HL-60/S4 treated with phorbol 12-myristate 13-acetate at 8.2 ng/mL for 4 days and 3 days (cell line): ENCODE results near the gene ZC3H12C.

Experiments
- in situ Hi-C: fragments of 300-500 bp; cut with MboI; formaldehyde crosslinking; loops from 2 replicates; pipeline ENCODE4 v1.15.0; 2022; ENCODE audit warnings: low sequenced_read_pairs

Gene ZC3H12C

DNA sequence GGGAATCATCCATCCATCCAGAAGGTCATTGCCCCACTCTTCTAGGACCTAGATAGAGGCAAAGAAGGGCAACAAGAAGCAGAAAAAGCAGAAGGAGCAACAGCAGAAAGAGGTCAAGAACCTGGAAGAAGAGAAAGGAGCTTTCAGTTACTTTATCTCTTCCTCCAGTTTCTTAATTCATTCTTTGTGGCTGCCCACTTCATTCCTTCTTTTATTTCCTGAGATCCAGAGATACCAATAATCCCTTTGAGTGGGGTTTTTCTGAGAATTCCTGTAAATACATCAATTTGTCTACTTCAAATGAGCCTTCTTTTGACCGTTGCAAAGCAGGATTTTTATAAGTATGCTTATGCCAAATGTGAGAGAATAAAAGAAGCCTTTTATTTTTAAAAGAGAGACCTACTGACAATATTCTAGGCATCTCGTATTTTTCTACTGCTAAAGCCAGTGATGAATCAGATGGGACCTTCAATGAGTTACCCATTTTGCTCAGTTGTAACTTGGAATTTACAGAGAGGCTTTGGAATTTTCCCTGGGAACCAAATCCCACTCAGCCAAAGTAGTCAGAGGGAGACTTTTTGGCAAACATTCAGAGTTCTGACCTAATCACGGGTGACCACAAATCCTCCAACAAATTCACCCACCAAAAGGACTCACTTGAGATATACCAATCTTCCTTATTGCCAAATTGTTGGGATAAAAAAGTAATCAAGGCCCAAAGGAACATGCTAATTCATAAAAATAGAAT lies 54.9 kb downstream of the ZC3H12C start:
- in situ Hi-C loops, result no loop called here

DNA sequence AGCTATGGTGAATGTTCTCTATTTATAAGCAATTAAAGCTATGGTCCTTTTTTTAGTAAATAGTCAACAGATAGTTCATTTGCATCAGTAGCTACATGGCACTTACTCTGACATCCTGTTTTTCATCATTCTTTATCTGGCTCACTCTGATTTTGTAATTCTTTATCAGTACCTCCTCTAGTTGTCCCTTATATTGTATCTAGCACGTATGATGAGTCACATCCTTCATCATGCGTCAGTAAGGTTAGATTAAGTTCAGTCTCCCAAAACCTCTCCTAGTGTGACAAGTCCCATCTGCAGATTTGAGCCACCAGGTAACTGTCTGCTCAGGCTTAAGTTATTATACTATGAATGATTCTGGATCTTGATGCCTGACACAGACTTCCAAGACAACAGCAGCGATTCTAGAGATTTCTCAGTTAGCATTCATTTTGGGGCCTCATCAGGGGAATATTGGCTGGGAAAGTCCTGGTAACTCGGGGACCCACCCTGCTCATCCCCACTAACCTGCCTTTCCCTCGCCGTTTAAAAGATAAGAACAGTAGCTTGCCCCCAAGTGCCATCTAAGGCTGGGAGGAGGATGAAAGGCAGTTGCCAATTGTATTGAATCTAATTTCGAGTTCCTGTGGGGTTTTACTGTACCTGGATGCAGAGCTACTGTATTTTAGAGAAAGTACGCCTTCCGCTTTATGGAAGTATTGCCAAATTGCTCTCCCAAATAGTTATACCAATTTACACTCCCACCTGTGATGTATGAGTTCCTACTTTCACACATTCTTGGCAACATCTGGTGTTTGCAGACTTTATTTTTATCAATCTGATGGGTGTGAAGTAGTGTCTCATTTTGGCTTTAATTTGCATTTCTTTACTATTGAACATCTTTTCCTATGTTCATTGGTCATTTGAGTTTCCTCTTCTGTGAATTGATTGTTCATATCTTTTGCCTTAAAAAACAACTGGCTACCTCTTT lies 55.9 kb downstream of the ZC3H12C start:
- in situ Hi-C loops, result no loop called here

DNA sequence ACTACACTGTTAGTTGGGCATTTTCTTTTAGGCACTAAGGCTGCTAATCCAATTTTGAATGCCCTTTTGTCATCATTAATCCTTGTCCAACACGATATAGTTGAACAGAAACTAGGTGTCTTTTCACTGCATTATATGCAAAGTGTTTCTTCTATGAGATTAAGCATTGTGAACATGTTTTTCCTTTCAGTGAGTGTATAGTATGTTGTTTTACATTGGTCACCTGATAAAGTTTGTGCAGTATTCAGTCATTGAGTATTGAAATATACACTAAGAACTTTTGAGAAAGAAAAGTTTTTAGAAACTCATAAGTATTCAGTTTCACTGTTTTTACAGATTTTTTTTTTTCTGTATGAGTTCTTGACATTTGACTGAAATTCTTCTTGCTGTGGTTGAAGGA lies 59.0 kb downstream of the ZC3H12C start:
- in situ Hi-C loops, result no loop called here

DNA sequence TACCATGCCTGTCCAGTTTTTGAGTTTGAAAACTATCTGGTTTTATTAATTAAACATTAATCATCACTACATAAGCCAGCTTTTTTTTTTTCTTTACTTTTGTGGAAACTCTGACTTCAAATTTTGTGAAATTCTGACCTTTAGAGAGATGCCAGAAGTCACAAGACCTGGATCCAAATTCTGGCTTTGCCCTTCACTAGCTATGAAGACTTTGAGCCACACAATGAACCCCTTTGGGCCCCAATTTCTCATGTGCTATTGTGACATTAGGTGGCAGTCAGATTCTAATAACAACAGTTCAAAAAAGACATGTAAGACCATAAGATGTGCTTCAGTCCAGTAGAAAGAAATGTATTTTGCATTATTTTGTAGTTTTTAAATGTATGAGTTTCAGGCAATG lies 60.3 kb downstream of the ZC3H12C start:
- in situ Hi-C loops, result no loop called here

DNA sequence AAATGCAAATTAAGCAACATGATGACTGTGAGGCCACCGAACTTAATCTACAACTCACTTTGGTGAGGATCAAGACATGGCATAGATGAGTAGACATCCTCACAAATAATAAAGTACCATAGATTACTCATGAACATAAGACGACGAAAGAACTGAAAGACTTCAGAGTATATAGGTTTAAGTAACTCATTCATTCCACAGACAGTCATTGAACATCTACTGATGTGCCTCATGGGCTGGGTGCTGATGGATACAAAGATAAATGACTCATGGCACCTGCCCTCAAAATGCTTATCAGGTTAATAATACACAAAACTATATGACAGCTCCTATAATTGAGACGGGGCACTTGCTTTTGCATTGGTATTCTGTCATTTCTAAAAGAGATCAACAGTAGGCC lies 63.3 kb downstream of the ZC3H12C start:
- in situ Hi-C loops, result no loop called here

DNA sequence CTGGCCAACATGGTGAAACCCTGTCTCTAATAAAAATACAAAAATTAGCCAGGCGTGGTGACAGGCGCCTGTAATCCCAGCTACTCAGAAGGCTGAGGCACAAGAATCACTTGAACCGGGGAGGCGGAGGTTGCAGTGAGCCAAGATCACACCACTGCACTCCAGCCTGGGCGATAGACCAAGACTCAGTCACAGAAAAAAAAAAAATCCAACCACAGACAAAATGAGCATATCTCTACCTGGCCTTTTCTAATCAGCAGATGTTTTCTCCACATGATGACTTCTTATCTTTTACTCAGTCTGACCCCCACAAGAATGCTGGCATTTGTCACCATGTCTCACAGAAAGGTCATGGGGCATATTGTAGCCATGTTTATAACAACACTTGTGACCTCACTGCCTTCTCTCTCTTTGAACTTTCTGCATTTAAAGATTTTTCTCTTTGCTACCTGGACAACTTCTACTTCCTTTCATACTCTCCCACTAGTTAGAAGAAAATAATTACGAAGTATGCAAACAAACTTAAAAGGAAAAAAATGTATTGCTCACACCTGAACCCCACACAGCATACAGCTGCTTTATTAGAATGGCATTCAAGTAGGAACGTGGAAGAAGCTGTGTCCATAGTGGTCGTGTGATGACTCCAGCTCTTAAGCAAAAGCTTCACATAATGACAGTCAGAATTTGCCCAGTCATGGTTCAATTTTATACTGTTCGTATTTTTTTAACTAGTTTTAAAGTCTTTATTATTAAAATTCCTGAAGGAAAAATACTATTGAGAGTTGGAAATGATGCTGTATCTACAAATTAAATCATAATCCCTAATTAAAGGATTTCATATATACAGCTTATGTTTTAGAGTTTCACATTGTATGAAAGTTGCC lies 65.4 kb downstream of the ZC3H12C start:
- in situ Hi-C loops, result no loop called here

DNA sequence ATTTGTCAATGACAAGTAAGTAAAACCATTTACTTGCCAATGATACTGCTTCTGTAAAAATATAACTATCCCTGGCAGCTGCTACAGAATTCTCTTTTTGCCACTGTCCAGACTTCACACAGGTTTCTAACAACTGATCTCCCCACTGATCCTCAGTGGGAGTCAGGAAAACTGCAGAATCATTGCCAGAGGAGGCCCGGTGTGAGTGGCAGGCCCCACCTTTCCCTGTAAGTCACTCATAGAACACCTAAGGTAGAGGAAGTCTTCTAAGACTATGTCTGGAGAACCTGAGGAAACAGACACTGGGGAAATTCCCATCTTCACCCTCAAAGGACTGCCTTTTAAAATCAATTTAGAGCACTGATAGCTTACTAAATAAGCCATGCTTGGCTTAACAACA lies 66.3 kb downstream of the ZC3H12C start:
- in situ Hi-C loops, result no loop called here

DNA sequence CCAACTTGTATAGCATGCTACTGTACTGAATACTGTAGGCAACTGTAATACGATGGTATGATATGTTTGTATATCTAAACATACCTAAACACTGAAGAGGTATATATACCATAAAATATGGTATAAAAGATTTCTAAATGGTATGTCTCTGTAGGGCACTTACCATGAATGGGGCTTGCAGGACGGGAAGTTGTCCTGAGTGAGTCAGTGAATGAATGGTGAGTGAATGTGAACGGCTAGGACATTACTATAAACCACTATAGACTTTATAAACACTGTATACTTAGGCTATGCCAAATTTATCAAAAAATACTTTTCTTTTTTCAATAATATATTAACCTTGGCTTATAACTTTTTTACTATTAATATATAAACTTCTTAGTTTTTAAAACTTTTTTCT lies 66.8 kb downstream of the ZC3H12C start:
- in situ Hi-C loops, result no loop called here

DNA sequence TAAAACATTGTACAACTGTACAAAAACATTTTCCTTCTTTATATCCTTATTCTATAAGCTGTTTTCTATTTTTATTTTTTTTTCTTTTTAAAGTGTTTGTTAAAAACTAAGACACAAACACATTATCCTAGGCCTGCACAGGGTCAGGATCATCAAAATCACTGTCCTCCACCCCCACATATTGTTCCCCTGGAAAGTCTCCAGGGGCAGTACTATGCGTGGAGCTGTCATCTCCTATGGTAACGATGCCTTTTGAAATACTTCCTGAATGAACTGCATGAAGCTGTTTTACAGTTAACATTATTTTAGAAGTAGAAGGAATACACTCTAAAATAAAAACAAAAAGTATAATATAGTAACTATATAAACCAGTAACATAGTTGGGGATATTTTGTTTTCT lies 67.2 kb downstream of the ZC3H12C start:
- in situ Hi-C loops, result no loop called here

DNA sequence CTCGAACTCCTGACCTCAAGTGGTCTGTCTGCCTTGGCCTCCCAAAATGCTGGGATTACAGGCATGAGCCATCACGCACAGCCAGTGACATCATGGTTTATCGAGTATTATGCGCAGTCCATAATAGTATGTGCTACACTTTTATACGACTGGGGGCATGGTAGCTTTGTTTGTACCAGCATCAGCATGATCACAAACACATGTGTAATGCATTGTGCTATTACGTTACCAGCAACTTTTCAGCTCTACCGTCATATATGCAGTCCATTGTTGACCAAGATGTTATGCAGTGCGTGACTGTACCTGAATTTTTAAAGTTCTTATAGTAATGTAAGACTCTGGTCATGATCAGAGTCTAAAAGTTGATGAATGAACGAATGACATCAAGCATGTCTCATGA lies 67.9 kb downstream of the ZC3H12C start:
- in situ Hi-C loops, result no loop called here

DNA sequence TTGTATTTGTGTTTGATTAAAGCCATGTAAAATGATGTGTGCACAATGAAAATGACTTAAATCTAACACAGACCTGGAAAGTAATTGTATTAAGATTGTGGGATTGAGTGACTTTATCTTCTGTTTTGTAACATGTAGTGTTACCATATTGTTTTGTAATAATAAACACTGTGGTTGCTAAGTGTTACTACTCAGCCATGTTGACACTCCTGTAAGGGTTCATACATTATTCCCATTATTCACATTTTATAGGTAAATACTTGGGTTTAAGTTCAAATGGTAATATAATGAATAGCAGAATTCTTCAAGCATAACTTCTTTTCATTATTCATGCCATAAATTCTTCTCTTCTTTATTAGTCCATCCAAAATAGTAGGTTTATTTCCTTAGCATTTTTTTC lies 69.0 kb downstream of the ZC3H12C start:
- in situ Hi-C loops, result no loop called here

DNA sequence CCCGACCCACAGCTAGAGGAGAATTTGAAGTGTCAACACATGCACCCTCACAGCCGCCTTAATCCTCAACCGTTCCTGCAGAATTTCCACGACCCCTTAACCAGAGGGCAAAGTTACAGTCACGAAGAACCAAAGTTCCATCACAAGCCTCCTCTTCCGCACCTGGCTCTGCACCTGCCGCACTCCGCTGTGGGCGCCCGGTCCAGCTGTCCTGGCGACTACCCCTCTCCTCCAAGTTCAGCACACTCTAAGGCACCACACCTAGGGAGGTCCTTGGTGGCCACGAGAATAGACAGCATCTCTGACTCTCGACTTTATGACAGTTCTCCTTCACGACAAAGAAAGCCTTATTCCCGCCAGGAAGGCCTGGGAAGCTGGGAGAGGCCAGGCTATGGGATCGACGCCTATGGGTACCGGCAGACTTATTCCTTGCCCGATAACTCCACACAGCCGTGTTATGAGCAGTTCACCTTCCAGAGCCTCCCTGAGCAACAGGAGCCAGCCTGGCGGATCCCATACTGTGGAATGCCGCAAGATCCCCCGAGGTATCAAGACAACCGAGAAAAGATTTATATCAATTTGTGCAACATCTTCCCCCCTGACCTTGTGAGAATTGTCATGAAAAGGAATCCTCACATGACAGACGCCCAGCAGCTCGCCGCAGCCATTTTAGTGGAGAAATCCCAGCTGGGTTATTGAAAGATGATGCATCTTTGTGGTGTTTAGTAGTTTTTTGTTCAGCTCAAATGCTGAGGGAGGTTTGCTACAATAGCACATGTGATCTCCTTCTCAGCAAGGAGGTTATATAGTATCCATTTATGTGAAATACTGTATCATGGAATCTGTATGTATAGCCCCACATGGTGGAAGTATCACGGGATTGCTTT lies 72.1 kb downstream of the ZC3H12C start:
- in situ Hi-C loops, result no loop called here

DNA sequence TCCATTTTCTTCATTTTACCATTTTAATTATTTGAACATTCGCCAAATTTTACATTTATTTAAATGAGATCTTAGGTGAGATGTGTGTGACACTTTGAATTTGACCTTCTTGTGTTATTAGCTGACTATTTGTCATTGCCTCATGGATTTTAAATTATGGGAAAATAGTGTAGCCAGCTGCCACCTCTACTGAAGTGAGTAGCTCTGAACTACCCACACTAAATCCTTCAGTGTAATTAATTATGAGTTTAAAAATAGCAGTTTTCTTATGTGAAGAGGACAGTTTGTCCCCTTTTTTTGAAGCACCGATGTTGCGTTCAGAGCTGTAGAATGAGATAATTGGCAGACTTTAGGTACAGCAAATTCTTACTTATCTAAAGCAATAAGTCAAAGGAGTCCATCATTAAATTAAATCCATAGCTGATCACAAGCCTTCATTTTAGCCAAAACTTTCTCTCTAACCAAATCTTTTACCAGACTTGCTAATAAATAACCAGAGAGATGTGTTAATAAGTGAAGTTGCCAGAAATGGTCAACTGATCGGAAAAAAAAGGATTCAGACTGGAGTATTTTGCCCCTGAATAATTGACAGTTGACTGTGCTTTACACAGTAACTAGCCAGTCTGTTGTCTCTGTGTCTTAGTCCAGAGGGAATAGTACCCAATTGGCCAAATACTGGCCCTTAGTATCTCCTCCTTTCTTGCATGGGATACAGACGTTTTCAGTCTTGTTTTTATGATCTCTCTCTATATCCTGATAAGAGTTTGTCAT lies 75.0 kb downstream of the ZC3H12C start:
- in situ Hi-C loops, result no loop called here

DNA sequence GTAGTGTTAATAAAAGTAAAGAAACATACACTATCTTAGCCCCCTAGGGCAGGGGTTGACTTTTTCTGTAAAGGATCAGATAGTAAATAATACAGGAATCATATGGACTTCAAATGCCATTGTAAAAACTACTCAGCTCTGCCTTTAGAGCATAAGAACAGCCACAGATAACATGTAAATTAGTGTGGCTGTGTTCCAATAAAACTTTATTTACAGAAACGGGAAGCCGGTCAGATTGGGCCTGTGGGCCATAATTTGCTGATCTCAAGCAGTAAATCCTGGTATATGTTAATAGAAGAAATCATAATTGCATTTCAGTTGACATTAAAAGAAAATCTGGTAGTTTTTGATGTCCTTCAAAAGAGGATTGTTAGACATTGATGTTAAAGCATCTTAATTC lies 76.5 kb downstream of the ZC3H12C start:
- in situ Hi-C loops, result no loop called here

DNA sequence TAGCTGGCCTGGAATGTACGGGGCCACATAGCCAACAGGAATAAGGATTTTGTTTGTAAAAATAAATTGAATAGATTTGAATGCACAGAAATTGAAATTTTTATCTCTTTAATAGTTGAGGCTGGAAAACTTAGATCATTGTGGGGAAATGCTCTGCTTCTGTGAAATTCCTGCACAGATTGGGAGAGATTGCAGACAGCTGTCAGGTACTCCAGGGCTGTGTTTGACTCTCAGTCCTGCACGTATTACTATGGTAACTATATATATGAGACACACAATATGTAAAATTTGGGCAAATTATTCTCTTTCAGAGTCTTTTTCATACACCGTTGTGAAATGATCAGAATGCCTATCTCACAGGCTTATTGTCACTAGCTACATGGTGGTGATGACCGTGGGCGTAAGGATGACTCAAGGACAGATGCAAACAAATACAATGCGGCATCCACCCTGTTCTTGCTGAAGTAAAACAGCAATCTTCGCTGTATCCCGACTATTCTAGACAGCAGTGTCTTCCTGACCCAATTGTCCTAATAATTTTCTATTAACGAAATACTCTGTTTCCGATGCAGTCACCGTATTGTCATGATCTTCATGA lies 79.4 kb downstream of the ZC3H12C start:
- in situ Hi-C loops, result no loop called here

DNA sequence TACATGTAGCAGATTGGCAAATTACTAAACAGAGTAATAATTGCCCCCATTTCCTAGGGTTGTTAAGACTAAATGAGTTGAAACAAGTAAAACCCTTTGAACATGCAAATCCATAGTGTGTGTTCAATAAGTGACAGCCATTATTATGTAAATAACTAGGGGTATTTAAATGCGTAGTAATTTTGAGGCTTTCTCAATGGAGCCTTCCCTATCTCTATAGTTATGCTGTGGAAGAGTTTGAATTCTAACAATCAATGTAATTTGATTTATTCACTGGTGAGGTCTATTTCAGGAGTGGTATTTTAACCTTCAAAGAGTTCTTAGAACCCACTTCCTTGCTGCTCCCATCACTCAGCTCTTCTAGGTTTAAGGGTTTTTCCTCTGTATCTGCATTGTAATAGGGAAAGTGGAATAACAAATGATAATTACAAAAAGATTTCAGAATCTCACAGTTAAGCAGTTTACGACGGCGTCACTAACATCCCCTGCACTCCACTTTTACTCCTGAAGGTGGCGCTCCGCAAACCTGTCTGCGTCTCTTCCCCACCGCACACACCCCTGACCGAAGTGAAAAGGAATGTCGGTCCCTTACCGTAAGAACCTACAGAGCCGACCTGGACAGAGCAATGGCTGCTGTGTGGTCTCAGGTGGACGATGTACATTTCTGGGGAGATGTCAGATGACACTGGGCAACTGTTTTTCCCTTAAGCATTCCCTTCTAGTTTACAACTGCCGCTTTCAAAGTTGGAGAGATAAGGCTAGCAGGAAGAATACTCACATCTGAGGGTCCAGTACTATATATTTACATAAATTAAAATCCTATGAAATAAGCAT lies 80.8 kb downstream of the ZC3H12C start:
- in situ Hi-C loops, result no loop called here

DNA sequence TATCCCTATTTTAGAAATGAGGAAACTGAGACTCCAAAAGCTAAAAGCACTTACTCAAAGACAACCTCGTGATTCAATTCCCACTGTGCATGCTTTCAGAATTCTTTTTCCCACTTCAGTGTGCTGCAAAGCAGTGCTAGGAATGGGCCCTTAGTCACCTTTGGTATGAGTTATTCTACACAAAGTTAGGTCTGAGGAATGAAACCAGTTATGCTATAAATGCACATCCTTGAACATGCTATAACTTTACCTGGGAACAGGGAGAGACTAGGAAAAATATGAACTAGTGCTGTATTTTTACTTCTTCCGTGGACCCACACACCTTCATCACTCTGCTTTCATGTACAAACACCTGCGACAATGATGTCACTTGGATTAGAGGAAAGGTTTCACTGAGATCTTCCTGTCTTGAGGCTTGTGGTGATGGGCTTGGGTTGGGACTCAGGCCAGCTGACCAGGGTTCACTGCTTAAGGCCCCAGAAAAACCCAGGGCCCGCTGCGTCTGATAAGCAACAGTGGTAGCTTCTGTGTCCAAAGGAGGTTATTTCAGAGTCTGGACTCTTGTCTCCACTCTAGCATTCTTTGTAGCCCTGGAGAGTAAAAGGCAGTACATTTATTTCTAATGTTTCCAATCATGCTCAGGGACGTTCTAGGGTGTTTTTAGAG lies 81.6 kb downstream of the ZC3H12C start:
- in situ Hi-C loops, result no loop called here
